ENCODE data around the gene FAM76B. TPM values are rescaled to one million over a fixed set of nuclear protein-coding genes. Genes with fewer than 3 reads are reported as not detected.

The FAM76B gene
- total RNA-seq, 1 experiment from 2014 or later: 32.6 TPM

DNA sequence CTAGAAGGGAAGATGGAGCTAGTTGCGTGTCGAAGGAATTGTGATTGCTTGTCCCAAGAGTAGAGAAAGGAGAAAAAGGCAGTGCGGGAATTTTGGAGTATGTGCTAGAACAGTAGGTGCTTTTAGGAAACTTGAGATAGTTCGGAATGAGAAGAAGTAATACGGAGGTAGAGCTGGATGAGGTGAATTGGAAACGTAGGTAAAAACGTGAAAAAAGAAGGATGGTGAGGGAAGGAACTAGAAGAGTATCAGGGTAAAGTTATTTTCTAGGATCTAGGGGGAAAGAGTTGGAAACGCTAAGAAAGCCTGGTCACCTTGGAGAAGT, 2.1 kb upstream of the FAM76B start:
- no peak for TF ChIP-seq EZH2 (IDR thresholded peaks at IDR 0.05; ENCODE audit: borderline replicate concordance, low read depth, low read length, poor library complexity, severe bottlenecking)
- TF ChIP-seq, protein P1, sequence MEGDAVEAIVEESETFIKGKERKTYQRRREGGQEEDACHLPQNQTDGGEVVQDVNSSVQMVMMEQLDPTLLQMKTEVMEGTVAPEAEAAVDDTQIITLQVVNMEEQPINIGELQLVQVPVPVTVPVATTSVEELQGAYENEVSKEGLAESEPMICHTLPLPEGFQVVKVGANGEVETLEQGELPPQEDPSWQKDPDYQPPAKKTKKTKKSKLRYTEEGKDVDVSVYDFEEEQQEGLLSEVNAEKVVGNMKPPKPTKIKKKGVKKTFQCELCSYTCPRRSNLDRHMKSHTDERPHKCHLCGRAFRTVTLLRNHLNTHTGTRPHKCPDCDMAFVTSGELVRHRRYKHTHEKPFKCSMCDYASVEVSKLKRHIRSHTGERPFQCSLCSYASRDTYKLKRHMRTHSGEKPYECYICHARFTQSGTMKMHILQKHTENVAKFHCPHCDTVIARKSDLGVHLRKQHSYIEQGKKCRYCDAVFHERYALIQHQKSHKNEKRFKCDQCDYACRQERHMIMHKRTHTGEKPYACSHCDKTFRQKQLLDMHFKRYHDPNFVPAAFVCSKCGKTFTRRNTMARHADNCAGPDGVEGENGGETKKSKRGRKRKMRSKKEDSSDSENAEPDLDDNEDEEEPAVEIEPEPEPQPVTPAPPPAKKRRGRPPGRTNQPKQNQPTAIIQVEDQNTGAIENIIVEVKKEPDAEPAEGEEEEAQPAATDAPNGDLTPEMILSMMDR (conservative IDR thresholded peaks at IDR 0.05; ENCODE audit: low read depth, low read length): no peak
- intact Hi-C loops (cut with micrococcal nuclease; ENCODE audit: unreplicated experiment): loop anchor here (10.0 kb wide), 1 partner anchor 373 kb away; no protein-coding TSS in a partner anchor
- no peaks in the 10 kb centered on the region for H3K27me3 ChIP-seq (replicated peaks; ENCODE audit: insufficient read depth, low read depth, low read length, poor library complexity)
- H3K4me1 ChIP-seq (ENCODE audit: insufficient read depth, low read length, poor library complexity, severe bottlenecking): peaks cover 58% of the 10 kb centered on the region
- DNase-seq (ENCODE audit: low spot score): no peak
- POLR2A ChIA-PET (ENCODE audit: low non-redundant PET): no interaction called here
- peaks cover 12% of the 10 kb centered on the region for H3K36me3 ChIP-seq (ENCODE audit: insufficient read depth, low read length, poor library complexity, severe bottlenecking)
- H3K27ac ChIP-seq (ENCODE audit: low read depth, low read length, poor library complexity, severe bottlenecking): no peak overlapping the region
- H3K4me3 ChIP-seq (ENCODE audit: low read depth, low read length, poor library complexity, severe bottlenecking): peak overlapping the region; percentile 91
- H3K9me3 ChIP-seq (ENCODE audit: low read depth, low read length, poor library complexity, severe bottlenecking): no peaks in the 10 kb centered on the region
- CTCF ChIA-PET: no interaction called here
- BruUV-seq (replicated peaks): TSS peak; percentile 35

DNA sequence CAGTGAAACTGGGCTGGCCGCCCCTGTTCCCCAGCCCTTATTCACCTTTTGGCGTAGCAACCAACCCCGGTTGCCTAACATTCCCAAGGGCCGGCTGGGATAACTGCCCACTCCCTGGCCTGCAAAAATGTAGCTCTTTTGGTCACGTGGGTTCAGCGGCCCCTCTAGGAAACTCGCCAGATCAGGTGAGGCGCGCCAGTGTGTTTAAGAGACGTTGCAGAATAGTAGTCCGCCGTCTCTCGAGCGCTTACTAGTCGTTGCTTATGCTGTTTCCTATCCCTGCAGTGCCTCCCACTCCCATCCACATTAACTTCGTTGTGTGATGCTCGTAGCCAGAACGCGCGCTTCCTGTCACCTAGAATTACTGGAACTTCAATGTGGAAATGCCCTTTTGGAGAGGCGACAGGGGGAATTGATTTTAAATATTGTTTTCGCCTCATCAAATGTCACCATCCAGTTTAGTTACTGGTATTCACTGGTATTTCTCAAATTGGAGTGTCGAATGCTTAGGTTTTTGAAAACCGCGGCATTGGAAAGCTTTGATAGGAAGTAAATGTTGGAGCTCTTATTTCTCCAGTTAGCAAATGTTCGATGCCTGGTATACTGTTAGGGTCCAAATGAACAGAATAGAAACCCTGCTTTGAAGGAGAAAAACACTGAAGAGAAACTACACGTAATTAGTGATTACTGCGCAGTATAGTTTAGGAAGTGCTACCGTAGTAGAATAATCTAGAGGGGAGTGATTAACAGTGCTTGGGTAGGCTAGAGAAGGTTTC, 1.5 kb upstream of the FAM76B start:
- Histone ChIP-seq H3K9me3 (ENCODE audit: low read depth, low read length, poor library complexity, severe bottlenecking) (no peaks in the 10 kb centered on the region), H3K27ac (ENCODE audit: low read depth, low read length, poor library complexity, severe bottlenecking) (peak overlapping the region; percentile 97), H3K4me1 (ENCODE audit: insufficient read depth, low read length, poor library complexity, severe bottlenecking) (peaks cover 55% of the 10 kb centered on the region), H3K36me3 (ENCODE audit: insufficient read depth, low read length, poor library complexity, severe bottlenecking) (peaks cover 17% of the 10 kb centered on the region), H3K4me3 (ENCODE audit: low read depth, low read length, poor library complexity, severe bottlenecking) (peak overlapping the region; percentile 91), H3K27me3 (replicated peaks; ENCODE audit: insufficient read depth, low read depth, low read length, poor library complexity) (no peaks in the 10 kb centered on the region)
- no TSS peak for BruUV-seq (replicated peaks)
- ChIA-PET CTCF (no interaction called here), POLR2A (ENCODE audit: low non-redundant PET) (interaction anchor here (0.6 kb wide), 1 partner anchor 599 kb away, joined by 3 read pairs; the partner anchor contains the start of genes CCDC82 and JRKL)
- TF ChIP-seq, protein P1 (conservative IDR thresholded peaks at IDR 0.05; ENCODE audit: low read depth, low read length): no peak
- TF ChIP-seq EZH2 (IDR thresholded peaks at IDR 0.05; ENCODE audit: borderline replicate concordance, low read depth, low read length, poor library complexity, severe bottlenecking): no peak
- DNase-seq (ENCODE audit: low spot score): peak; percentile 66
- intact Hi-C loops (cut with micrococcal nuclease; ENCODE audit: unreplicated experiment): loop anchor here (10.0 kb wide), 1 partner anchor 374 kb away; no protein-coding TSS in a partner anchor

DNA sequence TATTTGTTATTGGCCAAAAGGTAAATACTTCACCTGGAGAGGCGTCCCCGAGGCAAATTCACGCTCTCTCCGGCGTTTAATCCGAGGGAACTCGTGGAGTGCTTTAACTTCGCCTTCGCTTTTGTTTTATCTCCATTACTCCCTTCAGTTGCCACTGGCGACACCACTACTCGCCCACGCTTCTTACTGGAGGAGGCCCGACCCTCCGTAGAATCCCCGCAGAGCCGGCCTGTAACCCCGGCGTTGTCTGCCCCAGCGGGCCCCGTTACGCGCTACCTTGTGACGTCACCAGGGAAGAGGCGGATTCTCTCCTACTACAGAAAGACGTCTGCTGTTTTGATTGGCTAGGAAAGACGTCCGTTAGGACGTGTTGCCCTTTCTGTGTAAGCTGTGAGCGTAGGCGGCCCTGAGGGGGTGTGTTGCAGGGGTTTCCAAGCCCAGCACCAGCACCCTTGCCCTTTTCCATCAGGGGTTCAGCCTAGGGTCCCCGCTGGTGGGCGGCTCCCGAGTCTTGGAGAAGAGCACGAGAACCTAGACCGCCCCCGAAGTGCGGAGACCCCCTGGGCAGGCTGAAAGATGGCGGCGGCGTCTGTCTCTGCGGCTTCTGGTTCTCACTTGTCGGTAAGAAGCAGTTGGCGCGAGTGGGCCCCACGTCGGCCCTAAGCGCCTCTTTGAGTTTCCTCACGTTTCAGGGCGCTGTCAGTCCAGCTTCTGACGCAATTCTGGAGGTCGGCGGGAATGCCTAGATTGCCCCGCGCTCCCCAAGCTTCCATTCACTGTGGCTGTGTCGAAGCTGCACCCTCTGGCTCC, 746 bp upstream of the FAM76B start, which contains the start of gene CEP57:
Gene CEP57 (plus strand): TSS at position 376 of the 810 bp plus-strand sequence. CDS start 201 bp downstream, at position 577.
- Histone ChIP-seq H3K27ac (ENCODE audit: low read depth, low read length, poor library complexity, severe bottlenecking) (peak within 1 kb of the TSS; percentile 97), H3K4me3 (ENCODE audit: low read depth, low read length, poor library complexity, severe bottlenecking) (peak within 1 kb of the TSS; percentile 91), H3K36me3 (ENCODE audit: insufficient read depth, low read length, poor library complexity, severe bottlenecking) (peaks cover 25% of the 10 kb centered on the region), H3K4me1 (ENCODE audit: insufficient read depth, low read length, poor library complexity, severe bottlenecking) (peaks cover 47% of the 10 kb centered on the region), H3K9me3 (ENCODE audit: low read depth, low read length, poor library complexity, severe bottlenecking) (no peaks in the 10 kb centered on the region), H3K27me3 (replicated peaks; ENCODE audit: insufficient read depth, low read depth, low read length, poor library complexity) (no peaks in the 10 kb centered on the region)
- POLR2A ChIA-PET (ENCODE audit: low non-redundant PET): interaction anchor here (0.6 kb wide), 1 partner anchor 600 kb away, joined by 3 read pairs; the partner anchor contains the start of genes CCDC82 and JRKL
- CTCF ChIA-PET: interaction anchor here (0.6 kb wide), 1 partner anchor 554 kb away, joined by 5 read pairs; no protein-coding TSS in a partner anchor
- TF ChIP-seq EZH2 (IDR thresholded peaks at IDR 0.05; ENCODE audit: borderline replicate concordance, low read depth, low read length, poor library complexity, severe bottlenecking): no peak
- TF ChIP-seq, protein P1 (conservative IDR thresholded peaks at IDR 0.05; ENCODE audit: low read depth, low read length): no peak
- peak; percentile 99 for DNase-seq (ENCODE audit: low spot score)
- intact Hi-C loops (cut with micrococcal nuclease; ENCODE audit: unreplicated experiment): loop anchor here (10.0 kb wide), 1 partner anchor 374 kb away; no protein-coding TSS in a partner anchor
- BruUV-seq (replicated peaks): no TSS peak

Data from A673 (cell line).